HG03060 (cell line): ENCODE results near the gene CCDC73.
"Not testable (repeated sequence)": the region's sequence is repeated elsewhere in the genome, so short reads cannot be mapped to it uniquely, and the experiment has no call there.

ENCODE experiments used
- ATAC-seq: cut with Tn5 transposase; IDR thresholded peaks from one replicate; pipeline ENCODE4 v1.9.1; 2021; ENCODE audit warnings: low read depth, moderate number of reproducible peaks; ENCODE audit not compliant: unreplicated experiment

CCDC73 gene

GRCh38 chr11:32602657-32603415, 191.6 kb downstream of the CCDC73 start:
- no peak for ATAC-seq

DNA sequence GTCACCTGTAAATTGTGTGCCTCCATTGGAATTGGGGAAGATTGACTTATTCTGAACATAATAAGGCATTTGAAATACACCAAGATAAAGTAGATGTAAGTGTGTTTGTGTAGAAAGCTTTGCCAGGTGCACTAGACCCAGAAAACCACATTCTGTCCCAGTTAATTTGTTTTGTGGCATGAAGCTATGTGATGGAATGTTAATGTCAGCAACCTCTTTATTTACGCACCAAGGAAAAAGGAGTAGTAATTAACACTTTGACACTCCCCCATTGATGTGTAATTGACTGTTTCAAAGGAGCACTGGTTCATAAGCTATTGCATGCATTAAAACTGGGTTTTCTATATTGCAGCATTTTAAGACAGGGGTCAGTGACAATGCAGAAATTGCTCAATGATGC, 196.5 kb downstream of the CCDC73 start:
- ATAC-seq: no peak

- ATAC-seq: not testable (repeated sequence)
Measured at GRCh38 chr11:32596114-32596513, 198.3 kb downstream of the CCDC73 start.

- no peak for ATAC-seq
Measured at GRCh38 chr11:32594272-32594671, 200.2 kb downstream of the CCDC73 start.

DNA sequence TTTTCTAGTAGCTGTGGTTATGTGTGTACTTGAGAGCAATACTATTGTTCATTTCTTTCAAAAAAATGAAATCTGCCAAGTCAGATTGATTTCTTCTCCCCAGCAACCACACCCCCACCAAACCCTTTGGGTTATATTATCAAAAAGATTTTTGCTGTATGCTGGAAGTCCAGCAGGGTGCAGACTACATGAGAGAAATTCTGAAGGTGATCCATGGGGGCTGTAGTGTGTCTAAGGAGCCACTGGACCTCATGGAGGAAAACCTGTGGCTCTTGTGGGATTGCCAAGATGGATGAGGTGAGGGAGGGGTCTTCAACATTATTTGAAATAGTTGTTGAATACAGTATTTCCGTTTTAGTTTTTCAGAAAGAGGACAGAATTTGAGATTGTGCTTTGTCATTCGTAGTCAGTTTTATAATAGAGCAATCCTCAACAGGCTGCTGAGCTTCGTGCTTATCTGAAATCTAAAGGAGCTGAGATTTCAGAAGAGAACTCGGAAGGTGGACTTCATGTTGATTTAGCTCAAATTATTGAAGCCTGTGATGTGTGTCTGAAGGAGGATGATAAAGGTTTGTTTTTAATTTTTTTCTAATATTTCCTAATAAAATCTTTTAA, 207.8 kb downstream of the CCDC73 start:
- no peak for ATAC-seq

DNA sequence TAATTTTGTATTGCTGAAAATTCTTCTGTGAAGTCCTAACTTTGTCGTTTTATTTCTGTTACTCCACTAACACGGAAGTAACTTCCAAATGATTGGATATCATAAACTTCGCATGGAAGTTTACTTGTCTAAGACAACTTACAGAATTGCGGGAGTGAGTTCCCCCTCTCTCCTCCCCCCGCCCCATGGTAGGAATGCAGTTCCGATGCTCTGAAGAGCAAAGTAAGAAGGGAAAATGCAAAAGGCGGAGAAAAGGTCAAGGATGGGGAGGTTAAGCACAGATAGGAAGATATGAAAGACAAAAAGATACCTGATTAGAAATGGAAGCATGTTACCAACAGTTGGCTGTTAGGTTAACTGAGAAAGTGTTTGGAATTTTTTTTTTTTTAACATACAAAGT, 209.5 kb downstream of the CCDC73 start:
- no peak for ATAC-seq

GRCh38 chr11:32583459-32584271, 210.8 kb downstream of the CCDC73 start, which contains the start of gene EIF3M:
TSS of gene EIF3M (plus strand) at chr11:32583831. CDS start at chr11:32583888, 57 bp downstream.
- ATAC-seq: peak; percentile 94

DNA sequence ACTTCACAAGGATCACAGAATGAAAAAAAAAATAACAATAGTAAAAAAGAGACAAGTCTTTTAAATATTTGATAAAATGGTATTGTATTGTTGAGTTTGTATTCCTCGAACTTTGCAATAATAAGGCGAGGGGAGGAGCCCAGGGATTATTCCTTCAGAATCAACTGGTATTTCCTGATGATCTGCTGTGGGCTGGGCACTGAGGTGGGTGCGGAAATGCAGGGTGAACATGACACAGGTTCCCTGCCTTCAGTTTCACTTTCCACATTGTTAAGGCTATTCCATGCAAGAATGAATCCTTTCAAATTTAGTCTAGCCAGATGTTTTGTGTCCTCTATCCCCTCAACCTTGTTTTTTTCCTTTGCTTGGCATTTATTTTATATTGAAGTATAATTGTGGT, 212.9 kb downstream of the CCDC73 start:
- ATAC-seq: no peak

DNA sequence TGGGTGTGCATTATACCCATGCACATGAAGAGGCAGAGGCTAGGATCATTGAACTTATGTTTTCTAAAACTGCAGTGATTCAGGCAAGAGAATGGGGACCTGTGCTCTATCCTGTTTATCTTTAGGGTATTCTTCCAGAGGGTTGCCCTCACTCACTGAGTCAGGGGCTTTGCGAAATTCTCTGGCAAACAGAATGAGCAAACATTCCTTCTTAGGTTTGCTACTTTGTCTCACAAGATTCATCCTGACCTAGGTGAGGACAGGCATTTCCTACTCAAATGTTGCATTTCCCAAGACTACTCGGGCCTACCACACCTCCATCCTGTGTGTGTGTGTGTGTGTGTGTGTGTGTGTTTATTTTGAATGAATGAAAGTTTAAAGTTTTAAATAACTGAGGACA, 213.5 kb downstream of the CCDC73 start:
- no peak for ATAC-seq

- no peak for ATAC-seq
Measured at GRCh38 chr11:32576456-32576855, 218.0 kb downstream of the CCDC73 start.

- ATAC-seq: no peak
Measured at GRCh38 chr11:32575070-32575469, 219.4 kb downstream of the CCDC73 start.

DNA sequence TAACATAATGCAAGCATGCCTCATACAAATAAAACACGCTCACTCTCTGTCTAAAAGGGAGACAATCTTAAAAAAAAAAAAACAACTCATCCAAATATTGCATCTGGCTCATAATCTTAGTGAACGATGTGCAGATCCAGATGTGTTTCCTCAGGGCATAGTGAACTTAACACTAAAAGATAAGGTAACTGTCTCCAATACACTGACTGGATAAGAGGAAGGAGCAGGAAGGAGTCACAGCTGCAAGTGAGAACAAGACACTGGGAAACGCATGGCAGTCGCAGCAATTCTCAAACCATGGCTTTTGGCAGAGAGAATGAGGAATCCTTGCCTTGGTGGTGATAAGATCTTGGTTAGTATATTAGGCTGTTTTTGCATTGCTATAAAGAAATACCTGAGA, 220.0 kb downstream of the CCDC73 start:
- ATAC-seq: no peak

DNA sequence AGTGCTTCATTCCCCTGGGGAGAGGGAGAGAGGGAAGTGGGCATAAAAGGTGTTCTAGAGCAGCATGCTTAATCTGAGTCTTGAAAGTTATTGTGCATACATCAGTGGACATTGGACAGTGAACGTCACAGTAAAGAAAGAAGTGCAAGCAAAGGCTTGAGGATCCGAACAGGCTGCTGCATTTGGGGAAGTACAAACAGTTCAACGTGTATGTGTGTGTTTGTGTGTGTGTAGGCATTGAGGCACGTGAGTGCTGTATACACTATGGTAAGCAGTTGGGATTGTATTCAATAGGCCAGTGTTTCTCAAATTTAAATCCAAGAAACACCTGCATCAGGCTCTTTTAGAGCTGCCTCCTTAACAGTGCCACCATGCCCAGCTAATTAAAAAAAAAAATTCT, 221.2 kb downstream of the CCDC73 start:
- ATAC-seq: no peak

DNA sequence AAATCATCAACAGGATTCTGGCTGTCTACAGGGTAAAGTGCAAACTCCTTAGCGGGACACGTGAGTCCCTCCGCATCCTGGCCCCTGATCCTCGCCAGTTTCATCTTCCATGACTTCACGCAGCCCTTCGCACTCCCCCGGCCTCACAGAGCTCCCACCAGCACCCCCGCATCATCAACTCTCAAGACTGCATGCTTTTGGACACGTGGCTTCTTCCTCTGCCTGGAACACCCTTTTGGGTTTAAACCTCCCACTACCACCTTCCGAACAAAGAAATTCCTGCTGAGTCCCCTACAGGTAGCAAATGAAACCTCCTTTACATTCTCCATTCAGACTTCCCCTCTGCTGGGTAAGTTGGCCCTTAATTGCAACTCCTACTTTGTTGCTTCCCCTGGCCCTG, 223.4 kb downstream of the CCDC73 start:
- no peak for ATAC-seq

DNA sequence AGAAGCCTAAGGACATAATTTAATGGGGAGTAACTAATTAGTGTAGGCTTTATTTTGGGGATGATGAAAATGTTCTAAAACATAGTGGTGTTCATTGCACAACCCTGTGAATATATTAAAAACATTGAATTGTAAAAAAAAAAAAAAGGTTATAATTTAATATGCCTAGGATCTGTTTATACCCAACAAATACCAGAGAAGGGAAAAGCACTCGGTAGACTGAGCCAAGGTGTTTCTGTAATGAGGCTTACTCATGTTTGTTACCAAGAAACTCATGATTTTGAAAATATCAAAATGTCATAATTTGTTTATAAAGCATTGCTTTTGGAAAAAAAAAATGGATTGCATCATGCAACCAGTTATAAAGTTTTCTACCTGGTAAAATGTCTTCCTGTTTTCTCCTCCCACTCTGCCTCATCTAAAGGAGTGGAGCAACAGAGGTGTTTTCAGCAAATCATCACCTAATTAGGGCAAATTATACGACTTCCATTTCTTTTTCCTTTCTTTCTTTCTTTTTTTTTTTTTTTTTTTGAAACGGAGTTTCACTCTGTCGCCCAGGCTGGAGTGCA, 225.1 kb downstream of the CCDC73 start:
- no peak for ATAC-seq

DNA sequence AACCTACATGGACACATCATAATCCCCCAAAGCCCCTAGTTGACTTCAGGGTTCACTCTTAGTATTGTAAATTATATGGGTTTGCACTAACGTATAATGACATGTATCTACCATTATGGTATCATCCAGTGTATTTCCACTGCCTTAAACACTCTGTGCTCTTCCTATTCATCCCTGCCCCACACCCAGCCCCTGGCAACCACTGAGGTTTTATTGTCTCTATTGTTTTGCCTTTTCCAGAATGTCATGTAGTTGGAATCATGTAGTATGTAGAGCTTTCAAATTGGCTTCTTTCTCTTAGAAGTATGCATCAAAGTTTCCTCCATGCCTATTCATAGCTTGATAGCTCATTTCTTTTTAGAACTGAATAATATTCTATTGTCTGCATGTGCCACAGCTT, 227.3 kb downstream of the CCDC73 start:
- ATAC-seq: no peak

- no peak for ATAC-seq
Measured at GRCh38 chr11:32566517-32566916, 227.9 kb downstream of the CCDC73 start.

DNA sequence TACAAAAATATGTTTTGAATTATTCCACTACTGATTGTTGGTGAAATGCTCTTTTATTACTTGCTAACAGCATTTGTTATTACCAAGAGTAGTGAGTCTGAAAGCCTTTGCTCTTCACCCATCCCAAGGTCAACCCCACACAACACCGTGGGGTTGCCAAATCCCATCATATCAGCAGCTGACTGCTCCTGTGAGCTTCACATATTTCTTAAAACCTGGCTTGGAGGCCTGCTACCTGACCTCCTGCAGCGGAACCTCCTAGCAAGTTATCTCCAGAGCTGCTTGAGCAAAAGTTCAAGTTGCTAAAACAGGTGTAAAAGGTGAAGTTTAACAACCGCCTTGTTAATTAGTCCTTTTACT, 230.9 kb downstream of the CCDC73 start:
- ATAC-seq: no peak

- no peak for ATAC-seq
Measured at GRCh38 chr11:32562839-32563599, 231.4 kb downstream of the CCDC73 start.

DNA sequence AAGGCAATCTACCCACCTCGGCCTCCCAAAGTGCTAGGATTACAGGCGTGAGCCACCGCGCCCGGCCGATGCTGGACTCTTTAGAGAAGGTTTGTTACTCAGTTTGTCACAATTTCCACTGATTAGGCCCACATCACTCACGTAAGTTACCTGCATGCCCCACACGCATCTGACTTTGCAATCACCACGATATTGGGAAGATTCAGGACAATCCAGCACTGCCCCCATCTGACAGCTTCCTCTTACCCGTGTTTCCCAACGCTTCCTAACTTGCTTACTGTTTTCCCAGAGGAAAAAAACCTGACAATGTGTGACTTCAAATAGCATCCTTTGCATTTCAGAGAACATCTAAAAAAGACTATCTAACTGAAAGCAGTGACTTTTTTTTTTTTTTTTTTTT, 232.6 kb downstream of the CCDC73 start:
- no peak for ATAC-seq
